ENCODE measurements around the gene PHLPP1.

PHLPP1 gene

GRCh38 chr18:62974928-62975675 lies 259.8 kb downstream of the PHLPP1 start:
- DNase-seq, result no peak
- Histone ChIP-seq H3F3A (ENCODE audit: insufficient read depth, low read length) (no peaks in the 10 kb centered on the region), H3K9me2 (replicated peaks; ENCODE audit: insufficient read depth, low read length) (no peaks in the 10 kb centered on the region), H3K4me2 (ENCODE audit: low read depth, low read length) (no peak overlapping the region), H3K4me1 (ENCODE audit: low read length) (no peaks in the 10 kb centered on the region), H2AFZ (ENCODE audit: low read length) (no peak overlapping the region), H3K79me2 (ENCODE audit: low read length) (no peaks in the 10 kb centered on the region), H3K27me3 (replicated peaks; ENCODE audit: insufficient read depth, low read length) (no peaks in the 10 kb centered on the region), H3K36me3 (replicated peaks; ENCODE audit: insufficient read depth, low read length) (no peaks in the 10 kb centered on the region), H3K9me3 (replicated peaks; ENCODE audit: insufficient read depth, low read length) (no peaks in the 10 kb centered on the region), H3K9ac (ENCODE audit: low read length) (no peak overlapping the region), H4K20me1 (ENCODE audit: insufficient read depth, low read length) (no peaks in the 10 kb centered on the region), H3K27ac (ENCODE audit: low read length) (no peak overlapping the region), H3K4me3 (ENCODE audit: low read length) (no peak overlapping the region)
- TF ChIP-seq EZH2phosphoT487 (IDR thresholded peaks at IDR 0.05; ENCODE audit: low read length) (no peak), EZH2 (optimal IDR thresholded peaks at IDR 0.05; ENCODE audit: low read depth, low read length) (no peak), CTCF (IDR thresholded peaks at IDR 0.05; ENCODE audit: low read length) (no peak)

GRCh38 chr18:62975785-62976184 lies 260.4 kb downstream of the PHLPP1 start:
- TF ChIP-seq CTCF (IDR thresholded peaks at IDR 0.05; ENCODE audit: low read length) (no peak), EZH2 (optimal IDR thresholded peaks at IDR 0.05; ENCODE audit: low read depth, low read length) (no peak), EZH2phosphoT487 (IDR thresholded peaks at IDR 0.05; ENCODE audit: low read length) (no peak)
- DNase-seq, result no peak
- H3K79me2 ChIP-seq (ENCODE audit: low read length), result no peaks in the 10 kb centered on the region
- no peak overlapping the region for H2AFZ ChIP-seq (ENCODE audit: low read length)
- no peaks in the 10 kb centered on the region for H3K9me3 ChIP-seq (replicated peaks; ENCODE audit: insufficient read depth, low read length)
- no peak overlapping the region for H3K4me2 ChIP-seq (ENCODE audit: low read depth, low read length)
- H3F3A ChIP-seq (ENCODE audit: insufficient read depth, low read length), result no peaks in the 10 kb centered on the region
- no peaks in the 10 kb centered on the region for H3K36me3 ChIP-seq (replicated peaks; ENCODE audit: insufficient read depth, low read length)
- H3K9me2 ChIP-seq (replicated peaks; ENCODE audit: insufficient read depth, low read length), result no peaks in the 10 kb centered on the region
- H3K27ac ChIP-seq (ENCODE audit: low read length), result no peak overlapping the region
- no peaks in the 10 kb centered on the region for H3K27me3 ChIP-seq (replicated peaks; ENCODE audit: insufficient read depth, low read length)
- no peak overlapping the region for H3K9ac ChIP-seq (ENCODE audit: low read length)
- H3K4me3 ChIP-seq (ENCODE audit: low read length), result no peak overlapping the region
- no peaks in the 10 kb centered on the region for H4K20me1 ChIP-seq (ENCODE audit: insufficient read depth, low read length)
- H3K4me1 ChIP-seq (ENCODE audit: low read length), result no peaks in the 10 kb centered on the region

- no peaks in the 10 kb centered on the region for H3K9me3 ChIP-seq (replicated peaks; ENCODE audit: insufficient read depth, low read length)
- H3K79me2 ChIP-seq (ENCODE audit: low read length), result no peaks in the 10 kb centered on the region
- no peak overlapping the region for H3K9ac ChIP-seq (ENCODE audit: low read length)
- no peak overlapping the region for H3K27ac ChIP-seq (ENCODE audit: low read length)
- no peaks in the 10 kb centered on the region for H3F3A ChIP-seq (ENCODE audit: insufficient read depth, low read length)
- no peak for DNase-seq
- no peaks in the 10 kb centered on the region for H3K27me3 ChIP-seq (replicated peaks; ENCODE audit: insufficient read depth, low read length)
- no peaks in the 10 kb centered on the region for H3K36me3 ChIP-seq (replicated peaks; ENCODE audit: insufficient read depth, low read length)
- H4K20me1 ChIP-seq (ENCODE audit: insufficient read depth, low read length), result no peaks in the 10 kb centered on the region
- no peaks in the 10 kb centered on the region for H3K4me1 ChIP-seq (ENCODE audit: low read length)
- H3K9me2 ChIP-seq (replicated peaks; ENCODE audit: insufficient read depth, low read length), result no peaks in the 10 kb centered on the region
- no peak overlapping the region for H3K4me3 ChIP-seq (ENCODE audit: low read length)
- H3K4me2 ChIP-seq (ENCODE audit: low read depth, low read length), result no peak overlapping the region
- H2AFZ ChIP-seq (ENCODE audit: low read length), result no peak overlapping the region
- TF ChIP-seq CTCF (IDR thresholded peaks at IDR 0.05; ENCODE audit: low read length) (no peak), EZH2 (optimal IDR thresholded peaks at IDR 0.05; ENCODE audit: low read depth, low read length) (no peak), EZH2phosphoT487 (IDR thresholded peaks at IDR 0.05; ENCODE audit: low read length) (no peak)
Measured at GRCh38 chr18:62976227-62976626, 260.9 kb downstream of the PHLPP1 start.
